Measurements from ENCODE around the gene MICAL2. TPM values are rescaled to one million over a fixed set of nuclear protein-coding genes. Genes with fewer than 3 reads are reported as not detected.

Gene MICAL2
- total and polyA plus RNA-seq, 8 donors, result 4.8 to 38.8 (median 26.5) TPM

DNA sequence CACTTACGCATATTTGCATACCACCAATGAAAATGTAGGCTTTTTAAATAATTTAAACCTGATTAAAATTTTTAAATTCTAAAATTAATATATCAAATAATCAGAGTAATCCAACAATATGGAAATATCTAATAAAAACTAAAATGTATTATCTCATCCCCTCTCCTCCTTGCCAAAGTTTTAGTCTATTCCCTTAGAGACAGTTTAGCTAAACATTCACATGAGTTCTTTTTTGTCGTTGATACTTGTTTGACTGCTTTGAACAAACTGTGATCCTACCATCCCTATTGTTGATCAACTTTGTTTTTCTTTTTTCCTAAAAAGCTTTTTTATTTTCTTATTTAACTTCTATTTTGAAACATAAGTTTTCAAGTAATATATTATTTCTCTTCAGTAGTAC lies 185.6 kb downstream of the MICAL2 start:
- intact Hi-C loops (cut with DNase I), result no loop called here
- TF ChIP-seq, protein P1, sequence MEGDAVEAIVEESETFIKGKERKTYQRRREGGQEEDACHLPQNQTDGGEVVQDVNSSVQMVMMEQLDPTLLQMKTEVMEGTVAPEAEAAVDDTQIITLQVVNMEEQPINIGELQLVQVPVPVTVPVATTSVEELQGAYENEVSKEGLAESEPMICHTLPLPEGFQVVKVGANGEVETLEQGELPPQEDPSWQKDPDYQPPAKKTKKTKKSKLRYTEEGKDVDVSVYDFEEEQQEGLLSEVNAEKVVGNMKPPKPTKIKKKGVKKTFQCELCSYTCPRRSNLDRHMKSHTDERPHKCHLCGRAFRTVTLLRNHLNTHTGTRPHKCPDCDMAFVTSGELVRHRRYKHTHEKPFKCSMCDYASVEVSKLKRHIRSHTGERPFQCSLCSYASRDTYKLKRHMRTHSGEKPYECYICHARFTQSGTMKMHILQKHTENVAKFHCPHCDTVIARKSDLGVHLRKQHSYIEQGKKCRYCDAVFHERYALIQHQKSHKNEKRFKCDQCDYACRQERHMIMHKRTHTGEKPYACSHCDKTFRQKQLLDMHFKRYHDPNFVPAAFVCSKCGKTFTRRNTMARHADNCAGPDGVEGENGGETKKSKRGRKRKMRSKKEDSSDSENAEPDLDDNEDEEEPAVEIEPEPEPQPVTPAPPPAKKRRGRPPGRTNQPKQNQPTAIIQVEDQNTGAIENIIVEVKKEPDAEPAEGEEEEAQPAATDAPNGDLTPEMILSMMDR (IDR thresholded peaks at IDR 0.05), result no peak
- no peak overlapping the region for H3K27ac ChIP-seq

DNA sequence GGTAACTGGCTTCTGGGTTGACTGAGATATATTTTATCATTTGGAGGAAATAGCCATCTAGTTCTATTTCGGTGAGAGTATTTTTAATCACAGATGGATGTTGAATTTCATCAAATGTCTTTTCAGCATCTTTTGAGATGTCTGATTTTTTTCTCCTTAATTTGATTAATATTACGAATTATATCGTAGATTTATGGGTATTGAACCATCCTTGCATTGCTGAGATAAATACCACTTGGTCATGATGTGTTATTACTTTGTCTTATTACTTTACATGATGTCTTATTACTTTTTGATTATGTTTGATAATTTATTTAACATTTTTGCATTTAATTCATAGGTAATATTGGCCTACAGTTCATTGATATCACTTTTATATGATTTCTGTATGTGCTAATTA lies 188.2 kb downstream of the MICAL2 start:
- no peaks in the 10 kb centered on the region for H3K9me3 ChIP-seq
- DNase-seq, result no peak
- H3K4me3 ChIP-seq, result no peak overlapping the region
- H3K27ac ChIP-seq, result no peak overlapping the region
- no peaks in the 10 kb centered on the region for H3K27me3 ChIP-seq
- ATAC-seq, result no peak
- FAIRE-seq, result no peak
- no peaks in the 10 kb centered on the region for H3K4me1 ChIP-seq
- H3K36me3 ChIP-seq, result no peaks in the 10 kb centered on the region
- intact Hi-C loops (cut with DNase I), result no loop called here
- 94 to 98% methylated on average over 3 of the region's 3 CpGs for WGBS, 2 donors
- TF ChIP-seq, protein P1 (IDR thresholded peaks at IDR 0.05), result no peak

More for the DNA sequence above, 185.6 kb downstream of the MICAL2 start:
- ATAC-seq, result no peak
- FAIRE-seq, result peak; percentile 23
- no peak for DNase-seq
- WGBS, 2 donors, result 87 to 92% methylated on average over 2 of the region's 2 CpGs
- no peaks in the 10 kb centered on the region for H3K27me3 ChIP-seq
- H3K4me1 ChIP-seq, result no peaks in the 10 kb centered on the region
- no peak overlapping the region for H3K4me3 ChIP-seq
- no peaks in the 10 kb centered on the region for H3K9me3 ChIP-seq
- no peaks in the 10 kb centered on the region for H3K36me3 ChIP-seq

DNA sequence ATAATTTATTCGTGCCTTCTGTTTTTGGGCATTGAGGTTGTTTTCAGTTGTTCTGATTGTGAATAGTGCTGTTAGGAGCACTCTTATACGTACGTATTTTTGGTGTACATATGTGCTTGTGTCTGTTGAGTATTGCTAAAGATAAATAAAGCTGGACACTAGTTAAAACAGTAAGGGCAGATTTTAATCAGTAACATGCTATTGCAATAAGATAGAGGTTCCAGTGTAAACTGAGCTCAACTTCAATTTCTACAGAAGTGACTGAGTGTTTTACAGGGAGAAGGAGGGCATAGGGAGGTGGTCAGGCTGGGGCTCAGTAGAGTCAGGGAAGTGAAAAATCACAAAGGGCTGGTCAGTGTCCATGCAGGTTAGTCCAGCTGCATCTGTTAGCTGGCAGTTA lies 191.0 kb downstream of the MICAL2 start:
- TF ChIP-seq, protein P1 (IDR thresholded peaks at IDR 0.05), result no peak
- no peak for DNase-seq
- Histone ChIP-seq H3K27me3 (no peaks in the 10 kb centered on the region), H3K4me3 (no peak overlapping the region), H3K36me3 (no peaks in the 10 kb centered on the region), H3K4me1 (no peaks in the 10 kb centered on the region), H3K9me3 (no peaks in the 10 kb centered on the region), H3K27ac (no peak overlapping the region)
- WGBS, 2 donors, result 83 to 90% methylated on average over 3 of the region's 3 CpGs
- FAIRE-seq, result no peak
- intact Hi-C loops (cut with DNase I), result no loop called here
- no peak for ATAC-seq

DNA sequence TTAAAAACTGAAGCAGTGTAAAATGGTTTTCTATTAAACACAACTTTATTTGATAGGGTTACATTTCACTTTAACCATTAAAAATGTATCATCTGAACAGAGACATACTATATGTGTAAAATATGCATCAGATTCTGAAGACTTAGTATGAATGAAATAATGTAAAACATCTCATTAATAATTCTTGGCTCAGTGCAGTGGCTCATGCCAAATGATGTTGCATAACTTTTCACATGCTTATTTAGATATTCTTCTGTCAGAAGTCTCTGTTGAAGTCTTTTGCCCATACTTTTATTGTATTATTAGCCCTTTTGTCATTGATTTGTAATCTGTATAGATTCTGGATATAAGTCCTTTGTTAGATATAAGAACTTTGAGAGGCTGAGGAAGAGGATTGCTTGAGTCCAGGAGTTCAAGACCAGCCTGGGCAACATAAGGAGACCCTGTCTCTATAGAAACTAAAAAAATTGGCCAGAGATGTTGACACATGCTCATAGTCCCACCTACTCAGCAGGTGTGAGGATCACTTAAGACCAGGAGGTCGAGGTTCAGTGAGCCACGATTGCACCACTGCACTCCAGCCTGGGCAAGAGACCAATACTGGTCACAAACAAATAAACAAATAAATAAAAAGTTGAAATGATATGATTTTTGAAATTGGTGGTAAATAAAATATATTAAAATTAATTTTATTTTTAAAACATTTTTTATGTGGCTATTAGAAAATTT lies 193.2 kb downstream of the MICAL2 start:
- no peaks in the 10 kb centered on the region for H3K36me3 ChIP-seq
- ATAC-seq (no peak), DNase-seq (no peak), FAIRE-seq (no peak)
- H3K4me1 ChIP-seq, result no peaks in the 10 kb centered on the region
- intact Hi-C loops (cut with DNase I), result no loop called here
- 61 to 64% methylated on average over 2 of the region's 2 CpGs for WGBS, 2 donors
- no peak overlapping the region for H3K4me3 ChIP-seq
- H3K9me3 ChIP-seq, result no peaks in the 10 kb centered on the region
- no peak overlapping the region for H3K27ac ChIP-seq
- TF ChIP-seq, protein P1 (IDR thresholded peaks at IDR 0.05), result no peak
- no peaks in the 10 kb centered on the region for H3K27me3 ChIP-seq

DNA sequence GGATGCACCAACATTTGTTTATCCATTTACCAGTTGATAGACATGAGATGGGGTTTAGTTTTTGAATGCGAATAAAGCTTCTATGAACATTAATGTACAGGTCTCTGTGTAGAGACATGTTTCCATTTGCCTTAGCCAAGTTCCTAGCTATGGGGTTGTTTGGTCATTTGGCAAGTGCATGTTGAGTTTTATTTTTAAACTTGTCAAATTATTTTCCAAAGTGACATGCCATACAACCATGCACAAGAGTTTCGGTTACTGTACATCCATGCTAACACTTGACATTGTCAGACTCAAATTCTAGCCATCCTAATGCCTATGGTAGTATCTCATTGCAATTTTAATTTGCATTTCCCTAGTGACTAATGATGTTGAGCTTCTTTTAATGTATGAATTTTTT lies 196.4 kb downstream of the MICAL2 start:
- Histone ChIP-seq H3K4me3 (no peak overlapping the region), H3K36me3 (no peaks in the 10 kb centered on the region), H3K4me1 (no peaks in the 10 kb centered on the region), H3K9me3 (no peaks in the 10 kb centered on the region), H3K27ac (no peak overlapping the region), H3K27me3 (no peaks in the 10 kb centered on the region)
- intact Hi-C loops (cut with DNase I), result no loop called here
- FAIRE-seq (no peak), DNase-seq (no peak), ATAC-seq (no peak)
- TF ChIP-seq, protein P1 (IDR thresholded peaks at IDR 0.05), result no peak
- WGBS, 2 donors, result 95% methylated on average over 2 of the region's 2 CpGs
